HCEC 1CT (cell line): ENCODE data around the gene MESP1.

ENCODE experiments used
- DNase-seq: peaks from one replicate; pipeline ENCODE4 v3.0.0-alpha.2; 2017

MESP1 gene

DNA sequence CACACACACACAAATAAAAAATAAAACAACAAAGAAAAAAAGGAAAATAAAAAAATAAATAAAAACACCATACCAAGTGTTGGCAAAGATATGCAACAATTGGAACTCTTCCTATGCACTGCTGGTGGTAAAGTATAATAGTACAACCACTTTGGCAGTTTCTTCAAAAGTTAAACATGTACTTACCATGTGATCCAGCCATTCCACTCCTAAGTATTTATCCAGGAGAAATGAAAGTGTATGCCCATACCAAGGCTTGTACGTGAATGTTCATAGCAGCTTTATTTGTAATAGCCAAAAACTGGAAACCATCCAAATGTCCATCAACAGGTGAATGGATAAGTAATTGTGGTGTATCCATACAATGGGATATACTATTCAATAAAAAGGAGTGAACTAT is 43.5 kb downstream of the MESP1 start:
- DNase-seq = no peak

DNA sequence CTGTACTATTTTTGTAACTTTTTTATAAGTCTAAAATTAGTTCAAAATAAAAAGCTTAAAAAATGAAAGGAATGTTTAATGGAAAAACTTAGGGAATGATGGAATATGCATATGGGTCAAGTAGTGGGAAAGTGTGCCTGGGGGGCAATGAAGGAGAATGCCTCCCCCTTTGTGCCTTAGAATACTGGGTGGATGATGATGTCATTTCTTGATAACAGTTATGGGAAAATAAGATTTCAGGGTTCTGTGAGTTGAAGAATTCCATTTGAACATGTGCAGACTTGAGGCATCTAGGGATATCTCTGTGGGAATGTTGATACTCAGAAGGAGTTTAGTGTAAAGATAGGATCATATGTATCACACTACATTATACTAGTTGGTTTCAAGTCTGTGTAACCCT is 46.6 kb downstream of the MESP1 start:
- DNase-seq = no peak
